NOMO-1 treated with dmso at 0.1 percent for 144 hours (cell line): Measurements from ENCODE around the gene NANOS3.

Experiments
- DNase-seq: peaks from one replicate; lab custom pipeline; 2025; ENCODE audit not compliant: unreplicated experiment; lab: John Stamatoyannopoulos, UW

Gene NANOS3

GRCh38 chr19:13884726-13885591 lies 8.0 kb downstream of the NANOS3 start:
- no peak for DNase-seq

GRCh38 chr19:13885826-13886365 lies 9.0 kb downstream of the NANOS3 start:
- no peak for DNase-seq

GRCh38 chr19:13887018-13887436 lies 10.1 kb downstream of the NANOS3 start:
- DNase-seq, result no peak

- DNase-seq, result no peak
Measured at GRCh38 chr19:13887517-13887916, 10.6 kb downstream of the NANOS3 start.

- DNase-seq, result no peak
Measured at GRCh38 chr19:13888281-13888680, 11.3 kb downstream of the NANOS3 start.

GRCh38 chr19:13890136-13890535 lies 13.2 kb downstream of the NANOS3 start:
- DNase-seq, result no peak

- no peak for DNase-seq
Measured at GRCh38 chr19:13892870-13893269, 15.9 kb downstream of the NANOS3 start.

GRCh38 chr19:13894552-13894951 lies 17.6 kb downstream of the NANOS3 start:
- no peak for DNase-seq

GRCh38 chr19:13896227-13896626 lies 19.3 kb downstream of the NANOS3 start:
- DNase-seq, result no peak

- no peak for DNase-seq
Measured at GRCh38 chr19:13899393-13899792, 22.5 kb downstream of the NANOS3 start.

- no peak for DNase-seq
Measured at GRCh38 chr19:13899912-13900584, 23.1 kb downstream of the NANOS3 start.

- DNase-seq, result no peak
Measured at GRCh38 chr19:13902993-13903555, 26.1 kb downstream of the NANOS3 start.

- peak; percentile 87 for DNase-seq
Measured at GRCh38 chr19:13905634-13906520, 28.9 kb downstream of the NANOS3 start, which contains the start of the genes BRME1 and CC2D1A. BRME1 (minus strand) TSS chr19:13906117; CDS start chr19:13904892, 1,225 bp downstream. CC2D1A (plus strand) TSS chr19:13906201; CDS start chr19:13906442, 241 bp downstream.

- DNase-seq, result no peak
Measured at GRCh38 chr19:13906521-13906904, 29.6 kb downstream of the NANOS3 start.

GRCh38 chr19:13906910-13907309 lies 30.0 kb downstream of the NANOS3 start:
- DNase-seq, result no peak

- DNase-seq, result no peak
Measured at GRCh38 chr19:13908674-13909073, 31.7 kb downstream of the NANOS3 start.

GRCh38 chr19:13909430-13909829 lies 32.5 kb downstream of the NANOS3 start:
- DNase-seq, result no peak

- DNase-seq, result no peak
Measured at GRCh38 chr19:13913352-13913751, 36.4 kb downstream of the NANOS3 start.

- DNase-seq, result no peak
Measured at GRCh38 chr19:13914777-13915176, 37.8 kb downstream of the NANOS3 start.

- no peak for DNase-seq
Measured at GRCh38 chr19:13917888-13918406, 41.0 kb downstream of the NANOS3 start.
